K562 (cell line): ENCODE results near the gene ERVW-1. TPM values are rescaled to one million over a fixed set of nuclear protein-coding genes. Genes with fewer than 3 reads are reported as not detected.
A peak's percentile ranks its signal among the peaks of the same experiment; 100 is the strongest.

Experiments used
- ATAC-seq: fragments of 200-7000 bp; cut with Tn5 transposase; 3 replicates; pipeline ENCODE4 v1.9.1; 2020; ENCODE audit warnings: moderate library complexity
- BruUV-seq: library from RNA; stranded (reverse); fragments of 400-500 nt; replicated peaks from 2 replicates; lab custom pipeline; 2021; lab: Mats Ljungman, UMichigan
- CTCF ChIA-PET: fragments of 300-600 bp; formaldehyde crosslinking; extraction: SDS; loops from one replicate; lab custom pipeline; 2021; ENCODE audit warnings: low intra/inter-chr PET ratio; lab: Yijun Ruan, JAX
- POLR2A ChIA-PET: fragments of 300-600, 350-650 bp; sonication (Branson Sonifier 250); formaldehyde crosslinking; extraction: SDS; loops from one replicate; lab custom pipeline; 2021; ENCODE audit warnings: antibody characterized with exemption, inconsistent platforms; lab: Yijun Ruan, JAX
- DNase-seq, 4 experiments: peaks; one replicate each; pipeline versions ENCODE4 v3.0.0 to v3.0.0-alpha.2; 2011 to 2018; ENCODE audit warnings: low spot score in 3 of 4, mixed read lengths in 3 of 4; ENCODE audit errors: extremely low read depth in 1 of 4
- FAIRE-seq: peaks from 2 replicates; lab custom pipeline; 2011; peaks lifted over from hg19 to GRCh38; lab: Jason Lieb, UNC
- H2AFZ ChIP-seq: 2 replicates; pipeline ENCODE4 v1.6.0; 2011; ENCODE audit warnings: low read depth, low read length, control low read depth, inconsistent platforms
- H3K27ac ChIP-seq: fragments of 200-600 bp; 3 replicates; pipeline ENCODE4 v1.8.0; 2011; ENCODE audit warnings: low read depth, mild to moderate bottlenecking, control low read depth, inconsistent platforms, low read length, moderate library complexity, mixed read lengths; ENCODE audit errors: extremely low read depth
- H3K27me3 ChIP-seq, 2 experiments: fragments of 300-600 bp in 1 of 2; 2 replicates in 1 of 2; 3 replicates in 1 of 2; pipeline versions ENCODE4 v1.6.0 to v1.8.0; 2011; ENCODE audit warnings: inconsistent platforms in 2 of 2, low read length in 2 of 2, mild to moderate bottlenecking in 1 of 2, mixed read lengths in 1 of 2, moderate library complexity in 1 of 2; ENCODE audit not compliant: control insufficient read depth in 2 of 2, insufficient read depth in 2 of 2
- H3K36me3 ChIP-seq: fragments of 300-600 bp; 3 replicates; pipeline ENCODE4 v1.8.0; 2011; ENCODE audit warnings: mild to moderate bottlenecking, low read length, inconsistent platforms; ENCODE audit not compliant: control insufficient read depth, insufficient read depth
- H3K4me1 ChIP-seq, 2 experiments: fragments of 200-600 bp in 1 of 2; replicated peaks in 1 of 2; 2 replicates in 1 of 2; 3 replicates in 1 of 2; pipeline versions ENCODE4 v1.5.1 to v1.8.0; 2011; ENCODE audit warnings: inconsistent platforms in 2 of 2, low read length in 2 of 2, mild to moderate bottlenecking in 1 of 2, mixed read lengths in 1 of 2, moderate library complexity in 1 of 2; ENCODE audit not compliant: control insufficient read depth in 2 of 2, insufficient read depth in 2 of 2
- H3K4me2 ChIP-seq: 2 replicates; pipeline ENCODE4 v1.6.1; 2011; ENCODE audit warnings: low read length, control low read depth, inconsistent platforms, mixed read lengths; ENCODE audit not compliant: insufficient read depth
- H3K4me3 ChIP-seq: fragments of 200-600 bp; sonication (generic), shearing (Covaris generic); 2 replicates; pipeline ENCODE4 v1.5.1; 2016; ENCODE audit warnings: control low read depth, inconsistent platforms
- H3K79me2 ChIP-seq: fragments of 200-600 bp; 3 replicates; pipeline ENCODE4 v1.8.0; 2011; ENCODE audit warnings: low read length, inconsistent platforms; ENCODE audit not compliant: control insufficient read depth, insufficient read depth
- H3K9ac ChIP-seq, 2 experiments: 2 replicates each; pipeline versions ENCODE4 v1.6.0 to v1.6.1; 2011; ENCODE audit warnings: low read depth in 2 of 2, low read length in 2 of 2, control low read depth in 1 of 2, inconsistent platforms in 1 of 2, mild to moderate bottlenecking in 1 of 2, mixed read lengths in 1 of 2; ENCODE audit not compliant: insufficient read depth in 1 of 2
- H3K9me1 ChIP-seq: one replicate; pipeline ENCODE4 v1.6.0; 2011; ENCODE audit warnings: inconsistent platforms, mild to moderate bottlenecking, low read length, moderate library complexity; ENCODE audit not compliant: control insufficient read depth, insufficient read depth
- H3K9me3 ChIP-seq: replicated peaks from 2 replicates; pipeline ENCODE4 v1.5.1; 2011; ENCODE audit warnings: low read depth, low read length, inconsistent platforms; ENCODE audit not compliant: control insufficient read depth, insufficient read depth
- H4K20me1 ChIP-seq: replicated peaks from 2 replicates; pipeline ENCODE4 v1.6.1; 2011; ENCODE audit warnings: low read length, inconsistent platforms, mixed read lengths; ENCODE audit not compliant: control insufficient read depth, insufficient read depth
- C11orf30 ChIP-seq: fragments of 450-650 bp; IDR thresholded peaks from 2 replicates; pipeline ENCODE4 v1.6.1; 2016; ENCODE audit warnings: low read depth, mild to moderate bottlenecking
- MAFF ChIP-seq: IDR thresholded peaks from 2 replicates; pipeline ENCODE4 v1.6.1; 2012; ENCODE audit warnings: low read length, improper control_type of control experiment
- MAFG ChIP-seq: fragments of 450-650 bp; conservative IDR thresholded peaks from 2 replicates; pipeline ENCODE4 v1.6.1; 2016; ENCODE audit warnings: missing genetic modification characterization, missing compliant biosample characterization
- MAFK ChIP-seq: IDR thresholded peaks from 2 replicates; pipeline ENCODE4 v1.6.1; 2011; ENCODE audit warnings: low read length, improper control_type of control experiment
- ZNF316 ChIP-seq: fragments of 450-650 bp; IDR thresholded peaks from 2 replicates; pipeline ENCODE4 v1.6.1; 2016
- ZNF778 ChIP-seq: fragments of 450-650 bp; formaldehyde crosslinking; IDR thresholded peaks from 2 replicates; pipeline ENCODE4 v1.4.0; 2020; ENCODE audit warnings: mild to moderate bottlenecking, moderate library complexity
- WGBS: fragments of 100-300 bp; shearing (Covaris generic); methylation state at CpG from one replicate; pipeline ENCODE4 v1.1.6; 2016; ENCODE audit warnings: low coverage, mixed read lengths; ENCODE audit not compliant: insufficient coverage; ENCODE audit errors: missing lambda C conversion rate; 5-methylcytosine and 5-hydroxymethylcytosine counted together
- in situ Hi-C: fragments of 300-500 bp; cut with MboI; formaldehyde crosslinking; loops from 4 replicates; pipeline ENCODE4 v1.15.0; 2018; ENCODE audit warnings: inconsistent platforms, mixed read lengths
- intact Hi-C: fragments of 100-400 bp; cut with micrococcal nuclease; formaldehyde crosslinking; loops from 2 replicates; pipeline ENCODE4 v1.14.2; 2022
- polyA plus RNA-seq, 8 experiments: library from polyadenylated mRNA; depleted of rRNA in 4 of 8; stranded (reverse) in 5 of 8; unstranded in 3 of 8; fragments of >200 nt; fragmentation: Nextera tagmentation in 2 of 8; fragmentation: Illumina TruSeq in 1 of 8; extraction: Ambion mirVana in 2 of 8; extraction: Trizol in 1 of 8; gene quantifications; 2 replicates each; pipeline versions ENCODE4 v1.2.1 to v1.2.3, GENCODE V29; 2011 to 2014; ENCODE audit warnings: inconsistent platforms in 1 of 8, missing spikeins in 1 of 8
- total RNA-seq, 7 experiments: library from RNA; depleted of rRNA in 6 of 7; stranded (reverse); fragments of >200 nt in 6 of 7; fragmentation: Illumina TruSeq in 2 of 7; extraction: Trizol in 2 of 7; gene quantifications; 2 replicates each; pipeline versions ENCODE4 v1.2.1 to v1.2.3, GENCODE V29; 2011 to 2021; ENCODE audit warnings: low replicate concordance in 1 of 7
- TF ChIP-seq, protein P1 (sequence below), 2 experiments: fragments of 450-650 bp; IDR thresholded peaks; 2 replicates each; pipeline ENCODE4 v1.6.1; 2016

ERVW-1 gene
- total and polyA plus RNA-seq, 9 of the 15 experiments (the other 6 are each of a cell fraction or from before 2014, with no cell fraction given), result not detected

DNA sequence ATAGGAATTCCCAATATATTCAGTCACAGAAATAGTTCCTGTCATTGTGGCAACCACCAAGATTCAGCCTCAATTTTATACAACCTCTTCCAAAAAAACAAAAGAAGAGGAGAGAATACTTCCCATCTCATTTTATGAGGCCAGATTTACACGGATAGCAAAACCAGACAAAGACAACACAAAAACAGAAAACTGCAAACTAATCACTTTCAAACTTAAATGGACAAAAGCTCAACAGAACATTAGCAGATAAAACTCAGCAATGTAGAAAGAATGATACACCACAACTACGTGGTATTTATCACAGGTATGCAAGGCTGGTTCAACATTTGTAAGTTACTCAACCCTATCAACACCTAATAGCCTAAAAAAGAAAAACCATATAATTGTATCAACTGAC lies 28.6 kb upstream of the ERVW-1 start:
- Histone ChIP-seq H4K20me1 (no peaks in the 10 kb centered on the region), H3K36me3 (peaks cover 5% of the 10 kb centered on the region; the same call in 1 of the 3 replicates), H3K9ac (no peak overlapping the region), H2AFZ (no peak overlapping the region), H3K79me2 (no peaks in the 10 kb centered on the region), H3K4me3 (no peak overlapping the region), H3K9me1 (no peaks in the 10 kb centered on the region), H3K4me2 (no peak overlapping the region), H3K27ac (no peak overlapping the region), H3K27me3 (no peaks in the 10 kb centered on the region), H3K9me3 (no peaks in the 10 kb centered on the region), H3K4me1 (no peaks in the 10 kb centered on the region)
- in situ Hi-C loops, result no loop called here
- TF ChIP-seq C11orf30, result peak; percentile 76
- 0 out of 2 replicates have a peak, but pooled peaks have one; percentile 33 for TF ChIP-seq MAFF
- TF ChIP-seq ZNF778, result no peak
- TF ChIP-seq MAFK, result peak; percentile 23; the same call in 1 of the 2 replicates
- peak; percentile 69 for TF ChIP-seq MAFG (tag)
- TF ChIP-seq, protein P1, sequence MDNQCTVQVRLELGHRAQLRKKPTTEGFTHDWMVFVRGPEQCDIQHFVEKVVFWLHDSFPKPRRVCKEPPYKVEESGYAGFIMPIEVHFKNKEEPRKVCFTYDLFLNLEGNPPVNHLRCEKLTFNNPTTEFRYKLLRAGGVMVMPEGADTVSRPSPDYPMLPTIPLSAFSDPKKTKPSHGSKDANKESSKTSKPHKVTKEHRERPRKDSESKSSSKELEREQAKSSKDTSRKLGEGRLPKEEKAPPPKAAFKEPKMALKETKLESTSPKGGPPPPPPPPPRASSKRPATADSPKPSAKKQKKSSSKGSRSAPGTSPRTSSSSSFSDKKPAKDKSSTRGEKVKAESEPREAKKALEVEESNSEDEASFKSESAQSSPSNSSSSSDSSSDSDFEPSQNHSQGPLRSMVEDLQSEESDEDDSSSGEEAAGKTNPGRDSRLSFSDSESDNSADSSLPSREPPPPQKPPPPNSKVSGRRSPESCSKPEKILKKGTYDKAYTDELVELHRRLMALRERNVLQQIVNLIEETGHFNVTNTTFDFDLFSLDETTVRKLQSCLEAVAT (IDR thresholded peaks at IDR 0.05), result no peak
- TF ChIP-seq ZNF316, result peak; percentile 93
- WGBS, result 15% methylated on average over 2 of the region's 2 CpGs
- BruUV-seq, result no TSS peak
- ChIA-PET POLR2A (interaction anchor here (0.8 kb wide), 1 partner anchor 251 kb away, joined by 3 read pairs; no protein-coding TSS in a partner anchor), CTCF (no interaction called here)
- ATAC-seq, result no peak
- no peak for FAIRE-seq
- intact Hi-C loops, result no loop called here
- no peak for DNase-seq
